GM12878 (cell line): ENCODE data around the gene METTL21C.

Source experiments
- CHD2 ChIP-seq: IDR thresholded peaks from 2 replicates; pipeline ENCODE4 v1.6.1; 2011; ENCODE audit warnings: low read depth, low read length, improper control_type of control experiment, borderline replicate concordance
- CTCF ChIP-seq, 3 experiments: IDR thresholded peaks in 2 of 3; conservative IDR thresholded peaks in 1 of 3; 2 replicates each; pipeline ENCODE4 v1.5.1; 2011; ENCODE audit warnings: low read depth in 3 of 3, low read length in 3 of 3, mild to moderate bottlenecking in 3 of 3, control low read depth in 2 of 3, moderate library complexity in 2 of 3, inconsistent platforms in 1 of 3, mixed read lengths in 1 of 3; ENCODE audit not compliant: control insufficient read depth in 2 of 3, insufficient read depth in 1 of 3; ENCODE audit errors: extremely low read depth in 1 of 3
- POLR2A ChIP-seq: IDR thresholded peaks from 2 replicates; pipeline ENCODE4 v1.6.1; 2011; ENCODE audit warnings: low read depth, mild to moderate bottlenecking, low read length
- USF2 ChIP-seq: IDR thresholded peaks from 2 replicates; pipeline ENCODE4 v1.6.1; 2011; ENCODE audit warnings: low read depth, low read length, improper control_type of control experiment, borderline replicate concordance

GRCh38 chr13:102651892-102652291 is 43.0 kb downstream of the METTL21C start:
- no peak for TF ChIP-seq CHD2
- no peak for TF ChIP-seq CTCF (IDR thresholded peaks at IDR 0.05 in 2 of 3, conservative IDR thresholded peaks at IDR 0.05 in 1 of 3; ENCODE audit: control insufficient read depth in 2 of 3, extremely low read depth in 1 of 3, insufficient read depth in 1 of 3, low read depth in 3 of 3, low read length in 3 of 3)
- TF ChIP-seq POLR2A: no peak
- TF ChIP-seq USF2: no peak
